ENCODE measurements around the gene MINK1.
"Not testable (repeated sequence)": the region's sequence is repeated elsewhere in the genome, so short reads cannot be mapped to it uniquely, and the experiment has no call there.

MINK1 gene

GRCh38 chr17:4908711-4909496 is 75.8 kb downstream of the MINK1 start:
- H3K4me3 ChIP-seq, result peak overlapping the region in 1 of 7 experiments; percentile 16

GRCh38 chr17:4913994-4914393 is 80.9 kb downstream of the MINK1 start:
- Histone ChIP-seq H3K27ac (no peak overlapping the region), H3K4me3 (no peak overlapping the region)

More at GRCh38 chr17:4908711-4909496, 75.8 kb downstream of the MINK1 start:
- H3K27ac ChIP-seq, result peak overlapping the region in 20 of 21 experiments; percentile 47 to 89 (median 76)

- H3K27ac ChIP-seq, result not testable (repeated sequence)
Observed at GRCh38 chr17:4914551-4914950, 81.4 kb downstream of the MINK1 start.

GRCh38 chr17:4919511-4920047 is 86.4 kb downstream of the MINK1 start:
- Histone ChIP-seq H3K4me3 (no peak overlapping the region), H3K27ac (peak overlapping the region in 4 of 21 experiments; percentile 69 to 75 (median 74))

More at GRCh38 chr17:4914551-4914950, 81.4 kb downstream of the MINK1 start:
- H3K4me3 ChIP-seq, result not testable (repeated sequence)

GRCh38 chr17:4920351-4921048 is 87.4 kb downstream of the MINK1 start:
- peak overlapping the region in 8 of 21 experiments; percentile 25 to 75 (median 60) for H3K27ac ChIP-seq
- no peak overlapping the region for H3K4me3 ChIP-seq

GRCh38 chr17:4921320-4921719 is 88.2 kb downstream of the MINK1 start:
- peak overlapping the region in 1 of 21 experiments; percentile 73 for H3K27ac ChIP-seq
- no peak overlapping the region for H3K4me3 ChIP-seq

GRCh38 chr17:4926577-4927335 is 93.6 kb downstream of the MINK1 start:
- not testable (repeated sequence) for H3K27ac ChIP-seq, H3K4me3 ChIP-seq

GRCh38 chr17:4928881-4929280 is 95.7 kb downstream of the MINK1 start:
- Histone ChIP-seq H3K4me3 (no peak overlapping the region), H3K27ac (no peak overlapping the region)

- H3K4me3 ChIP-seq, result no peak within 1 kb of the TSS
- no peak within 1 kb of the TSS for H3K27ac ChIP-seq
Observed at GRCh38 chr17:4931963-4932362, 98.8 kb downstream of the MINK1 start, which contains the start of gene GP1BA. TSS of gene GP1BA (plus strand) at chr17:4932277. CDS start at chr17:4932605, 328 bp downstream.

GRCh38 chr17:4932756-4933155 is 99.6 kb downstream of the MINK1 start:
- Histone ChIP-seq H3K4me3 (no peak overlapping the region), H3K27ac (no peak overlapping the region)

- Histone ChIP-seq H3K4me3 (no peak overlapping the region), H3K27ac (peak overlapping the region in 3 of 21 experiments; percentile 2 to 34 (median 8))
Observed at GRCh38 chr17:4933646-4934045, 100.5 kb downstream of the MINK1 start.

- H3K4me3 ChIP-seq, result no peak overlapping the region
- H3K27ac ChIP-seq, result peak overlapping the region in 3 of 21 experiments; percentile 2 to 34 (median 8)
Observed at GRCh38 chr17:4934173-4934979, 101.2 kb downstream of the MINK1 start.

- Histone ChIP-seq H3K27ac (peak overlapping the region in 10 of 21 experiments; percentile 1 to 52 (median 30)), H3K4me3 (no peak overlapping the region)
Observed at GRCh38 chr17:4935650-4936049, 102.5 kb downstream of the MINK1 start.

GRCh38 chr17:4936436-4936835 is 103.3 kb downstream of the MINK1 start:
- H3K4me3 ChIP-seq, result no peak overlapping the region
- peak overlapping the region in 6 of 21 experiments; percentile 24 to 58 (median 43) for H3K27ac ChIP-seq

- H3K27ac ChIP-seq, result peak overlapping the region in 1 of 21 experiments; percentile 95
- no peak overlapping the region for H3K4me3 ChIP-seq
Observed at GRCh38 chr17:4937553-4937952, 104.4 kb downstream of the MINK1 start.

GRCh38 chr17:4938069-4938491 is 104.9 kb downstream of the MINK1 start:
- peak overlapping the region in 1 of 7 experiments; percentile 77 for H3K4me3 ChIP-seq

GRCh38 chr17:4938688-4939545 is 105.8 kb downstream of the MINK1 start:
- H3K27ac ChIP-seq, result peak overlapping the region; percentile 68 to 100 (median 96)
- peak overlapping the region; percentile 42 to 89 (median 77) for H3K4me3 ChIP-seq

More at GRCh38 chr17:4938069-4938491, 104.9 kb downstream of the MINK1 start:
- H3K27ac ChIP-seq, result peak overlapping the region in 8 of 21 experiments; percentile 87 to 100 (median 94)

- Histone ChIP-seq H3K27ac (peak overlapping the region; percentile 68 to 100 (median 96)), H3K4me3 (peak overlapping the region; percentile 42 to 89 (median 77))
Observed at GRCh38 chr17:4939546-4939795, 106.3 kb downstream of the MINK1 start.

Measured in skin epidermis (tissue), 12 donors.